GM18526 (cell line): ENCODE results near the gene NAALAD2.

Experiments used
- POLR2A ChIP-seq: IDR thresholded peaks from 3 replicates; pipeline ENCODE4 v1.6.1; 2011; ENCODE audit not compliant: insufficient read length; ENCODE audit errors: extremely low read depth

Gene NAALAD2

GRCh38 chr11:90197377-90197776, 62.9 kb downstream of the NAALAD2 start:
- no peak for TF ChIP-seq POLR2A

- TF ChIP-seq POLR2A = no peak
Measured at GRCh38 chr11:90202342-90202741, 67.9 kb downstream of the NAALAD2 start.

- no peak for TF ChIP-seq POLR2A
Measured at GRCh38 chr11:90204407-90204806, 69.9 kb downstream of the NAALAD2 start.

- no peak for TF ChIP-seq POLR2A
Measured at GRCh38 chr11:90204832-90205646, 70.6 kb downstream of the NAALAD2 start.

GRCh38 chr11:90208857-90209256, 74.4 kb downstream of the NAALAD2 start:
- no peak for TF ChIP-seq POLR2A

- TF ChIP-seq POLR2A = no peak
Measured at GRCh38 chr11:90213322-90213721, 78.9 kb downstream of the NAALAD2 start.

GRCh38 chr11:90216611-90217010, 82.1 kb downstream of the NAALAD2 start:
- no peak for TF ChIP-seq POLR2A

- no peak for TF ChIP-seq POLR2A
Measured at GRCh38 chr11:90218606-90219005, 84.1 kb downstream of the NAALAD2 start.

- TF ChIP-seq POLR2A = no peak
Measured at GRCh38 chr11:90219438-90219837, 85.0 kb downstream of the NAALAD2 start.

GRCh38 chr11:90220391-90220790, 85.9 kb downstream of the NAALAD2 start:
- no peak for TF ChIP-seq POLR2A

- TF ChIP-seq POLR2A = no peak
Measured at GRCh38 chr11:90221803-90222458, 87.5 kb downstream of the NAALAD2 start.

- TF ChIP-seq POLR2A = peak; percentile 71
Measured at GRCh38 chr11:90222459-90223247, 88.2 kb downstream of the NAALAD2 start, which contains the start of gene CHORDC1. Gene CHORDC1 (minus strand): TSS chr11:90223049. CDS start chr11:90222954, 95 bp downstream.

GRCh38 chr11:90223248-90223585, 88.8 kb downstream of the NAALAD2 start:
- TF ChIP-seq POLR2A = no peak

GRCh38 chr11:90228056-90228455, 93.6 kb downstream of the NAALAD2 start:
- TF ChIP-seq POLR2A = no peak

GRCh38 chr11:90229791-90230190, 95.3 kb downstream of the NAALAD2 start:
- TF ChIP-seq POLR2A = no peak

- no peak for TF ChIP-seq POLR2A
Measured at GRCh38 chr11:90234977-90235376, 100.5 kb downstream of the NAALAD2 start.
